ENCODE data around the gene HMGB1.

Gene HMGB1

DNA sequence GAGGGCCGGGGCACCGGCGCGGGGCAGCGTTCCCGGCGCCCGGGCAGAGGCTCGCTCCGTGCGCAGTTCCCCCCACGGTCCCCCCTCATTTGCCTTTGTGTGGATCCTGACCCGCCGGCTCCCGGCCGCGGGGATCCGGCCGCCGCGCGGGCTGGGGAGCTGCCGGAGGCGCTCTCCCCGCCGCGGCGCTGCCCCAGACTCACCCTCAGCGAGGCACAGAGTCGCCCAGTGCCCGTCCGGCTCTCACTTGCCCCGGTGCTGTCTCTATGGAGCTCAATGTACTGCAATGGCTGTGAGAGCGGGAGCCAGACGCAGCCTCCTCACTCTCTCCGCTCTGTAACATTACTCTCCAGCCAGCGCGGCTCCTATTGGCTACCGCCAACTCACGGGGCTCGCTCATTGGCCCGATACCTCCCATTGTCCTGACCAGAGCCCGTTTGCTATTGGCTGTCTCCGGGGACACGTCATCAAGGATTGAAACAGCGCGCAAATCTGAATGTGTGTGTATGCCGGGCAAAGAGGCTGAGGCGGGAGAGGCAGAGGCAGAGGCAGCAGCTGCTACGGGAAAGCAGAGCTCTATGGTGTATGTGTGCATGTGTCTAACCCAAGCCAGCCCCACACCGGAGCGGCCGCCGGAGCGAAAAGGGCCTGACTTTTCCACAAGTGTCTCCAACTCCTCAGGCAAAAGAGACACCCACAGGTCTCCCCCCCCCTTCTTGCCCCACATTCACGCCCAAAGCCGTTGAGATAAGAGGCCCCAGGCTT is at the start of gene HMGB1:
Gene HMGB1, minus strand, starts transcription at position 344 of the 765 bp plus-strand sequence. CDS start 2,256 bp downstream, outside the sequence.
- peak; percentile 86 for DNase-seq

DNA sequence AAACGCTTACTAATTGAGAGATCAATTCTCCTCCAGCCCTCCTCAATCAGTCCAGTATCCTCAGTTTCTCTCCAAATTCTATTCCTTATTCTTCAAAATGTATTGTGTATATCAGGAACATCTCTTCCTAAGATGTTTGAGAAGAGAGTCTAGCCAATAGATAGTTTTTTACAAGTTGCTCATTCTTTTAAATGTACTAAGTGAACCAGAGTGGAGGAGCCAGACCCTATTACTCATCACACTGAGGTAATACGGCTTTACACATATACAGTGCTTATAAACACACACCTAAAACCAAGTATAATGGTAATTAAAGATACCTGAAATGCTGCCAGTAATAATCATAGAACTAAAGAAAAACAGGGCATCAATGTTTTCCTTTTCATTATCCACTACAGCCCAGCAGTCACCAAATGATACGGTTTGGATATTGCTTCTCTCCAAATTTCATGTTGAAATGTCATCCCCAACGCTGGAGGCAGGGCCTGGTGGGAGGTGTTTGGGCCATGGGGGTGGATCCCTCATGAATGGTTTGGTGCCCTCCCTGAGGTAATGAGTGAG is 45.2 kb upstream of the HMGB1 start:
- no peak for DNase-seq

DNA sequence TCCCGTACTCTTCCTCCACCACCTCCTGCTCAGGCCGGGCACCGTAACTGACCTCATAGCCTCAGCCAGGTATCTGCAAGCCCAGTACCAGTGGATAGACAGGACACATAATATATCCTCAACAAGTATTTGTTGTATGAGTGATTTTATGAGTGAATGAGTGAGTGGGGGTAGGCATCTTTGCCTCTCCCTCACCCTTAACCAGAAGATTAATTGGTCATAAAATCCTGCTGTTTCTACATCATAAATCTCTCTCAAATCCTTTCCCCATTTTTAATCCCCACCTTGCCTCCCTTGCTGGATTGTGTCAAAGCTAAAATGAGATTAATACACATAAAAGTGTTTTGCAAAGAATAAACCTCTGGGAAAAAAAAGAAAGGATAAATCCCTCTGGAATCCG is 44.4 kb upstream of the HMGB1 start:
- DNase-seq: no peak

DNA sequence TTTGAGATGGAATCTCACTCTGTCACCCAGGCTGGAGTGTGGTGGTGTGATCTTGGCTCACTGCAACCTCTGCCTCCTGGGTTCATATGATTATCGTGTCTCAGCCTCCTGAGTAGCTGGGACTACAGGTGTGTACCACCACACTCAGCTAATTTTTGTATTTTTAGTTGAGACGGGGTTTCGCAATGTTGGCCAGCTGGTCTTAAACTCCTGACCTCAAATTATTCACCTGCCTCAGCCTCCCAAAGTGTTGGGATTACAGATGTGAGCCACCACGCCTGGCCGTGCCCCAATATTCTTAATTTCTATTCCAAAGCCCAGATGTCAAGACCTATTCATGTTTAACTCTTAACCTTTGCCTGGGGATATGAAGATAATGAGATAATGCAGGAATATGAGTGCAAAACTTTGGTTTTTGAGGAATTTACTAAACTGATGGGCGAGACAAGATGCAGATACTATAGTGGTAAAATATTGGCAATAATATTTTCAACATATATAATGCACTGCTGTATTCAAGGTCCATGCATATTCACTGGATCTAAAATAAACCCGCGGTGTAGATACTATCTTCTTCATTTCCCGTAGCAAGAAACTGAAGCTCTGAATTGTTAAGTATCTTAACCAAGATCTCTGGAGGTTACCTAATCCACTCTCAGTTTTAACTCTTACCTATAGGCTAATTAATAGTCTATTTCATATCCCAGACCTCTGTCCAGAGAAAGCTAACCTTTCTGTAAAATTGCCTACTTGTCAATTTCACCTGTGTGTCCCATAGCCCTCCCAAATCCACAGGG is 43.7 kb upstream of the HMGB1 start:
- no peak for DNase-seq

DNA sequence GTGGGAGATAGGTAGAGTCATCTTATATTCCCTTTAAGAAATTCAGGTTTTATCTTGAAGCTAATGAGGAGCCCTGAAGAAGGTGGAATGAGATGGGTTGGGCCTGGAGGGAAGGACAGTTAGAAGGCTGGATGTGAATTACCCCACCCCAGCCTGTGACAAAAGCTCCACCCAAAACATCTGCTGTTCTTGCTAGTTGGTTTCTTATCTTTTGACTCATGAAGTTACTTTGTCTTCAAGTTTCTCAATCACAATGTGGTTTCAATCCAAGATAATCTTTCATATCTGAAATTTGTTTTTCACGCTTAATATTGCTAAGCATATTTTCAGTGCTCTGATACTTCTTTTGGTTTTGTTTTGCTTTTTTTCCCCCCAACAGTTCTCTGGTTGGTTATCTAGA is 38.3 kb upstream of the HMGB1 start:
- DNase-seq: no peak

DNA sequence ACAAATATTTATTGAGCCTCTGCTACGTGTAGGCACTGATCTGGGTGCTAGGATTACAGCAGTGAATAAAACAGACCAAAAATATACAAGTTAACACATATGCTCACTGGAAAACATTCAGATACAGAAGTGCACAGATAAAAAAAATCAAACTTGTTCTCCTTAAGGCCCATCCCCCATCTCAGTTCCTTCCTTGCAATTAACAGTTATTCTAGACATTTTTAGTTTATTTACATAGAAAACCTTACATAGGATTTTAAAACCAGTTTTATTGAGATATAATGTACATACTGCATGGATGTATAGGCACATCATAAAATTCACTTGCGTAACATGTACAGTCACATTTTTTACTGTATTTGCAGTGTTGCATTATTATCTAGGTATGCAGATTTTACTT is 36.5 kb upstream of the HMGB1 start:
- no peak for DNase-seq

DNA sequence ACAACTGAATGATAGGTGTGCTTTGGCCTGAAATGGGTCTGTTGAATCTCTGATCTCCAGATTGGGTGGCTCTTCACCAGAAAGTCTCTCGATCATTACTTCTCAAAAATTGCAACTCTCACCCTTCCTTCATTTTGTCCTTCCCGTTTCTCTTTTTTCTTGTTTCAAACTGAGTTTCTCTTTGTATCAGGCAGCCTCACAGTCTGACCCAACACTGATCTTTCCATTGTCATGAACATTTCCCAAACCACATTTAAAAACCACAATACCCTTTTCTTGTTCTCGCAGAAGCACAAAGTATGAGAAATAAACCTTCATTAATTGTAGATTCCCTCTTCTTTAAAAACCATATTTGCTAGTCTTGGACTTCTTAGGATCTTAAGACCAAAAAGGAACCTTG is 33.6 kb upstream of the HMGB1 start:
- DNase-seq: no peak

DNA sequence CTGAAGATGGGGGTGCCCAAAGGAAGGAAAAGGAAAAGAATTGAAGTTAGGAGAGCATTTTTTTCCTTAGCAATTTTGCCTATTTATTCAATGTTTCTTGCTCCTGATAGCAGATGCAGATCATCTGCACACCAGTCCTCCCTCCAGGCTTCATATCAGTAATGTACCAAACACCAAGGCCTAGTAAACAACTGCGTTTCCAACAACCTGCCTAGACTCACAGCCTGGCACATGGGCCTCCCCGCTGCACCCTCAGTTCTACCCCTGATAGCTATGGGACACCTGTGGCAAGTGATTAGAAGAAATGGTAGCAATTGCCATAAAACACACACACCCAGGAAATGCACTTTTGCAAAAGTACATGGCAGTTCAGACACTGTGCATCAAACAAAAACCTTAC is 30.4 kb upstream of the HMGB1 start:
- DNase-seq: no peak

DNA sequence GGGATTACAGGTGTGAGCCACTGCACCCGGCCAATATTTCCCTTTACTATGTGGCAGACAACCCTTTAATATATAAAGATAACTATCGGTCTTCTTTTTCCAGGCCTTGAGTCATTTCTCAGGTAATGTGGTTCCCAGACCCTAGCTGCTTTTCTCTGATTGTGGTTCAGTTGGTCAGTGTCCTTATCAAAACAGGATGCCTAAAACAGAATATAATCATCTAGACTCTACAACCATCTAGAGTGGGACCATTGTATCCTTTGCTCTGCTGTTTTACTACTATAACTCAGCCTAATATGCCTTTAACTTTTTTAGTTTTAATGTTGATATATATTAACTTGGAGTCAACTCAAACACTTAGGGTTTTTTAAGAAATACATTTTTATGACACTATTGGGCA is 30.0 kb upstream of the HMGB1 start:
- DNase-seq: no peak

DNA sequence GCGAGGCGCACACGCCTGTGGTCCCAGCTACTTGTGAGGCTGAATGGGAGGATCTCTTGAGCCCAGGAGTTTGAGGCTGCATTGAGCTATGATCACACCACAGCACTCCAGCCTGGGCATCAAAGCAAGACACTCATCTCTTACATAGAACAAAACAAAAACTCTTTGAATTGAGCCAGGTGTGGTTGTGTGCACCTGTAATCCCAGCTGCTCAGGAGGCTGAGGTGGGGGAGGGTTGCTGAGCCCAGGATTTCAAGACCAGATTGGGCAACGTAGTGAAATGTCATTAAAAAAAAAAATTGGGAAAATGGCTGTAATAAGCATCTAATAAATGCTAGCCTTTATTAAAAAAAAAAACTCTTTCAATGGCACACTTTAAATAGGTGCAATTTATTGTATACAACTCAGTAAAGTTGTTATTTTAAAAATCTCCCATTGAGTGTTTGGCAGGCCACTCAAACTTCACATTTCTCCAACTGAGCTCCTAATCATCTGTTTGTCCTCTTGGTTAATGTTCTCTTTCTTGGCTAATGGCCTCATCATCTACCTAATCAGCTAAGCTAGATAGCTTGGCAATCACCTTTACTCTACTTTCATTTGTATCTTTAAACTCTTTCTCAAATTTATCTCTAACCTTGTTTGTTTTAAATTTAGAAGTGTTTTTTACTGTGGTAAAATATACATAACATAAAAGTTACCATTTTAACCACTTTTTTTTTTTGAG is 28.1 kb upstream of the HMGB1 start:
- DNase-seq: no peak

DNA sequence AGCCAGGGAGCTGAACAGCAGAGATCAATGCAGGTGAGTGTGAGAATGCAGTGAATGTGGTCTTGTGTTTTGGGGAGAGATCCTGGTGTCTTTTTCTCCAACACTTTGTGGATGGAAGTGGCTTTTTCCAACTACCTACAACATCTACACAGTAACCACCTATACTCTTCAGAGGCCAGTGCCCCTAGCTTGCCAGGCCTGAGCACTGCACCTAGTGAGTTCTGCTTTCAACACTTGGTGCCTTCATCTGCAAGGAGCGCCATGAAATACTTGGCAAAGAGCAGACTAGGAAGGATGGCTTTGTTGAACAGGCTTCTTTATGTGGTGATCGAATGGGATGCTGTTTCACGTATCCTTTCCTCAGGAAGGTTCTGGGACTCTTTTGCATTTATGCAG is 21.3 kb upstream of the HMGB1 start:
- no peak for DNase-seq

DNA sequence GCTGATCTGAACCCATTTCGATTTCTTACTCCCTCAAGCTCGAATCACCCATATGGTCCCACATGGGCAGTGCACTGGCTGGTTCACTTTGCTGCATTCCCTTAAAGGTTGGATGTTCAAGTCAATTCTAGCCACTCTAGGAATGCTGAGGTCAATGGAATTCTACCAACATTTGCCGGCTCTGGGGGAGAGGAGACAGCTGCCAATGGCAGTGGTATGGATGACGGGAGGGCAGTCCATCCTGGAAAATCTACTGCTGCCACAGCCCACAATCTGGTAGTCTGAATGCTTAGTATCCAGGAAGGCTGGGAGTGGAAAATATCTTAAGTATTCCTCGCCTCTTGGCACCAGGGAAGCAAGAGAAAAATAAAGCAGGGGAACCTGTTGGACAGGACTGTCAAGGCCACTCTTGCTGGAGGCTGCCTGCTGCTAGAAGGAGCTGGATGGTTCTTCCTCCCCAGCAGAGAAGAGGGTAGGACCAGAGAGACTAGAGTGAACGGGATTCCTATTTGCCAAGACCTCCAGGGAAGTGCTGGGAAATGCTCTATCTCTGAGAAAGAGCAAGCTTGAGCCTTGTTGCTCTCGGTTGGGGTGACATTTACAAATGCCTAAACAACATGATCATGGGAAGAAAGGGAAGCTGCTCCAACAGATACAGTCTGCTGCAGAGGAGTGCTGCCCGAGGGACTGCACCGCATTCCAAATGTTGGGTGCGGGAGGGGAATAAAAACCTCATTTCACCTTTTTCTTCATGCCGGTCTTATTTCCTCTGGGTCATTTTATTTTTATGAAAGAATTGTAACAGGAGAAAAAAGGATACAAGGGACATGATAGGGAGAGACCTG is 20.7 kb upstream of the HMGB1 start:
- no peak for DNase-seq

DNA sequence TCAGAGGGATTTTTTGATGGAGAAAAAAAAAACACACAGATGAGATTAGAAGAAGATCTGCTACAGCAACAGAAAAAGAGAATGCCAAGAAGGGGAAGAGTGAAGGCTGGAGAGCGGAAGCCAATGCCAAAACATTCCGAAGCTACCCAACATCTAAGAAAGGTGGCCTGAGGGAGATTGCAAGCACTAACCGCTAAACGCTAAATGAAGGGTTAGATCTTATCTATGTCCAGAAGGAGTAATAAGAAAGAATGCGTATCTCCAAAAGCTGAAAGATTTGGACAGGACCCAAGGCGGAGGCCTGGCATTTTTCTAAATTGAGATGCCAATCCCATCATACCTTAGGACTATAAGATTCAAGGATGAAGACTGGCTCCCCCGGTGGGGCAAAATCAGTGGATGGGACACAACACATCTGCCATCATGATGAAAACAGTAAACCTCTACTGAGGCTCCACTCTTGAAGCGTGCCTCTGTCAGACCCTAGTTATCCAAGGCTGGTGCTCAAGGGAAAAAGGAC is 15.6 kb upstream of the HMGB1 start:
- DNase-seq: no peak

DNA sequence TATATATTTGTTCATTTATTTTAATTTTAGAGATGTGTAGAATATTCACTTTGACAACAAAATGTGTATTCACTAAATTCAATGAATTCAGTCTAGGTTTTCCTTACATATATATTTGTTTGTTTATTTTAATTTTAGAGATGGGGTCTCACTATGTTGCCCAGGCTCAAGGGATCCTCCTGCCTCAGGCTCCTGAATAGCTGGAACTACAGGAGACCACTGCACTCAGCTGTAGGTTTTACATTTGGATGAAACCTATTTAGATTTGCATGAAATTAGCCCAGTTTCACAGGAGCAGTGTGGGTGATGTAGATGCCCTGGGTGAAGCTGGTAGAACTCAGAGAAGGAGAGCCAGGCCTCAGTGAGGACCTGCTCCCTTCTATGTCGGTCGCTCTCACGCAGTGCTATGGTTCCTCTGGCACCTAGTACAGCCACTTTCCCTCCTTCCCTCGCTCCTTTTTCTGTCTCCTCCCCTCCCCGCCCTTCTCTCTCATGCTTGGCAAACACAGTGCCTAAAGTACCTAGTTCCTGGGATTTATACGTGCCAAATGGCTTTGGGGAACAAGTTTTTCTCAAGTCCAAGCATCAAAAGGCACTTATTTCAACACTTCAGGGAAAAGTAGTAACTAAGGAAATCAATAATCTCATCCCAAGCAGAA is 14.7 kb upstream of the HMGB1 start:
- no peak for DNase-seq

DNA sequence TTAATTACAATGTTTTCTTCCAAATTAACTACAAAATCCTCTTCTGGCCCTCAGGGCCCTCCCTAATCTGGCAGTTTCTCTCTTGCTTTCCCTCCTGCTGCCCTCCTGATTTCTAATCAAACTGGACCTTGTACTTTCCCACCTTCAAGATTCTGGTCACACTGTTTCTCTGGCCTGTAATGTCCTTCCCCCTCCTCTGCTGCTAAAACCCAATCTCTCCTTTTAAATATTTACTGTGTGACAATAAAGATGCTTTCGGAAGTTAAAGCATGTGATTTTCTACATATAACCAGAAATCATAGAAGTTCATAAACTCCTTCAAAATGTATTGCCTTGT is 14.1 kb upstream of the HMGB1 start:
- DNase-seq: no peak

DNA sequence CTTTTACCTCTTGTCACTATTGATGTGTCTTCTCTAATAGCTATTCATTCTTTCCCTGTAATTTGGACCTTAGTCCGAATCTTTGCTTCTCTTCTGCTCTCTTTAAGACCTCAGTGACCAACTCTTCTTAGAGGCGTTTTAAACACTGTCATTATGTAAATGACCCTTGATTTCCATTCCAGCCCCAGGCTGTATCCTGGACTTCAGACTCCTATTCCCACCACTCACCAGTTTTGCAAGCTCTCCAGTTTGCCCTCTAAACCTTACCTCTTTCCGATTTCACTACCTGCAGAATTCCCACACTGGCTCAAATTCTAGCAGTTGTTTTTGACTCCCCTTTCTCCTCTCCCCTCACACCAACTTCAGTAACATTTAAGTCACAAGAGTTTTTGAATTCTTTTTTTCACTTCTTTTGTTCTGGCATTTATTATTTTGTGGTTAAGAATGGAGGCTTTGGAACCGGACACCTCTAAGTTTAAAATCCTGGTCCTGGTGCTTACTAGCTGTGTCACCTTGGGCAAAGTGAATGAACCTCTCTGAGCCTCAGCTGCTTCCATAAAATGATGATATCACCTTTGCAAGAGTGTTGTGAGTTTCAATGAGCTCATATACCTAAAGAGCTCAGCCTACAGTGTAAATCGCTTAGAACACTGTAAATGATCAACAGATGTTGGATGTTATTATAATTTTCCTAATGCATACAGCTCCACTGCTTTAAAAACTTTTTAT is 13.6 kb upstream of the HMGB1 start:
- DNase-seq: no peak

DNA sequence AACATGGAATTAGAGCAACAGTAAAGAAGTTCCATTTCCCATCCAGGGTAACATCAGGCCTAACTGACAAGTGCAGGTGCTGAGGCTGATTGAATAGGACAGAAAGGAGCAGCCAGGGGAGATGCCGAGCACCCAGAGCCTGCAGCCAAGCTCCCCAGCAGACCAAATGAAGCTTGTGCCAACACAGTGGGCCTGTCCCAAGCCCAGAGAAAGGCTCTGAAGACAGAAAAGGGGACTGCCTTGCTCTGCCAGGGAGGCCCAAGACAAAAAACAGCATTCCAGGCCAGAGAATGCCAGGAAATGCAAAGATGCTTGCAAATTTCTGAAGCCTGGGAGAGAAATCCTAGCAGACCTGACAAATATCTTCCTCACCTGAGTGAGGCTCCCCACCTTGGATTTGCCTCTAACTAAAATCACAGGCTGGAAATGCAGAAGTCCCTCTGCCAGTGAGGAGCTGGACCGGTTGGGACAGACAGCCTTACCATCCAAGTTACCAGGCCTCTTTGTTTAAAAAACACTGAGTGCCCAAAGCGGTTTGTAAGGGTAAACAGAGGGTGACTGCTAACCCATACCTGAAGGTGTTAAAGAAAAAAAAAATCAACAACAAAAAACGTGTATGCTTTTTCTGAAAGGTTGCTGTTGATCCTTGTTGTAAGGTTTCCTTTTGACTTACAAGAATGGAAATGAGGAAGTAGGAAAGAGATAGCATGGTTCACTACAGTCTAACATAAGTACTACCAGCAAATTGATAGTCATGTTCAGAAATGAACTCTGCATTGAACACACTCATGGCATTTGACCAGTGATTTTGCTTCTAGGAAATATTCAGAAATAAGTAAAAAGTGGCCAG is 11.8 kb upstream of the HMGB1 start:
- DNase-seq: no peak

DNA sequence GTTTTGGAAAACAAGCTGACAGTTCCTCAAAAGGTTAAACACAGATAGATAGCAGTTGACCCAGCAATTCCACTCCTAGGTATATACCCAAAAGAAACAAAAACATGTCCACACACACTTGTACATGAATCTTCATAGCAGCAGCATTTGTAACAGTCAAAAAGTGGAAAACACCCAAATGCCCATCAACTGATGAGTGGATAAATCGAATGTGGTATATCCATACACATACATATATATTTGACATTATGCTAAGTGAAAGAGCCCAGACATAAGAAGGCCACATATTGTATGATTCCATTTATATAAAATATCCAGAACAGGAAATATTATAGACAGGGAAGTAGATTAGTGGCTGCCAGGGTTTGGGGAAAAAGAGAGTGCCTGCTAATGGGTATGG is 7.9 kb upstream of the HMGB1 start:
- no peak for DNase-seq

DNA sequence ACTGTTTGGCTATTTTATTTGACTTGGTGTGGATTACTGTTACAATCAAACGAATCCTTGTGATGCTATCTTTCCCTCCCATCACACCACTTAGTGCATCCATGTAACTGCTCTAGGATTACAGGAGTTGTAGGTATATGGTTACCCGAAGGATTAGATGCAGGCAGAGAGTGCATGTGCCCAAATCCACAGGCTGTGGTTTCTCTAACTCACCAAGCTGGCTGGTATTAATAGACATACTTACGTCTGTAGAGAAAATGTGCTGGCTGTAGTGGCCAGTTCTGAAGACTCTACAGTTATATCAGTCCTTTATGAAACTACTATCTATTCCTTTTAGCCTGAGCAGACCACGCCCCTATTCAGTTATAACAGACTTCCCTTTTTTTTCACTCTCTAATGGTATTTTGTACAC is 1.1 kb upstream of the HMGB1 start:
- DNase-seq: no peak

DNA sequence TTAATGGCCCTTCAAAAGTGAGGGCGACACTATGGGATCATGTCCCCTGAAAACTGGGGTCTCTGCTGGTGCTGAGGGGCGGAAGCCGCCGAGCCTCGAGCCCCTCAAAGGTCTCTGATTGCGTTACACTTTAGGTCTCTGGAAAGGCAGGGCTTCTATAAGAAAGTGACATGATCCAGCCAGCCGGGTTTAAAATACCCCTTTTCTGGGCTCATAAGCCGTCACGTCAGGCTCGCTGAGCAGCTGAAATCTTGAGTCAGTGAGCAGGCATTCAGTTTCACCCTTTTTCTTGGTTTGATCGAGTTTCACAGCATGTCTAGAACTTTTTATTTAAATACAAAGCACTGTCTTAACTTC is 600 bp upstream of the HMGB1 start:
- DNase-seq: no peak

DNA sequence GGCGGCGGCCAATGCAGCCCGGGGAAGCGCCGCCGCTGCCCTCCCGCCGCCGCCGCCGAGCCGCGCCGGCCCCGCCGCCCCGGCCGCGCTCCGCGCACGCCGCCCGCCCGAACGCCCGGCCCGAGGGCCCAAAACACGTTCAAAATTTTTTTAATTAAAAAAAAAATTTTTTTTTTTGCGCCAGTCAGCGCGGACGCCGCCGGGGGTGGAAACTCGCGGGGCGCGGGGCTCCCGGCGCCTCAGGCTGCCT is 468 bp downstream of the HMGB1 start:
- no peak for DNase-seq
